Stimulated activated CD4-positive, alpha-beta T cell treated with anti-CD3 and anti-CD28 coated beads, Interleukin-1b, Interleukin-23, amount 100 ng/mL, for 1 hour (primary cell): ENCODE data around the gene WDR72.
"Not testable (repeated sequence)": the region's sequence is repeated elsewhere in the genome, so short reads cannot be mapped to it uniquely, and the experiment has no call there.

Source experiments
- DNase-seq, 2 donors: peaks; one replicate each; pipeline ENCODE4 v3.0.0-alpha.2; 2020; ENCODE audit warnings: low read depth in 2 of 2

The WDR72 gene

GRCh38 chr15:53759411-53759931 lies at the start of gene WDR72:
TSS of gene WDR72 (minus strand) at chr15:53759663. CDS start at chr15:53733149, 26,514 bp downstream.
- no peak for DNase-seq

DNA sequence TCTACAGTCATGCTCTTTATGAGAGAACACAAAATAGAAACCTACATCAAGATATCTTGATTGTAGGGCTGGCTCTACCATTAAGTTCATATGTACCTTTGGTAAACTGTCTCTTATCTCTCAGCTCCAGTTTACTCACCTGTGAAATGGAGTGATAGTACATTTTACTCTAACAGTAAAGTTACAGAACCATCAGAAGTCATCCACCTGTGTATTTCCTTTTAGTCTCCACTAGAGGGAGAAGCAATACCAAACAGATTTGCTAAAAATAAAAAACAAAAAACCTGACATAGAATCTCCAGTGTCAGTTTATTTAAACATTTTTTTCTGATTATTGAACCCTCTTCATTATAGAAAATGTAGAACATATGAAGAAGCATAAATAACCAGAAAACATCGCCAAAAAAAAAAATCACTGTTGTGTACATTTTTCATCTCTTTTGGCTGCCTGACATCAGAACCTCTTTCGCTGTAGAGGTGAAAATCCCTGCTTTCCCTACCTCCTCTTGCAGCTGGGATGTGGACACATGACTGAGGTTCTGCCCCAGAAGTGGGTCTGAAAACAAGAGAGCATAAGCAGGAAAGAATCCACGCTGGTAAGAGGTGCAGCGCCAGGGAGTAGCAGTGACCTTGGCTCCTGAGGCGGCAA lies 48.7 kb upstream of the WDR72 start:
- no peak for DNase-seq

DNA sequence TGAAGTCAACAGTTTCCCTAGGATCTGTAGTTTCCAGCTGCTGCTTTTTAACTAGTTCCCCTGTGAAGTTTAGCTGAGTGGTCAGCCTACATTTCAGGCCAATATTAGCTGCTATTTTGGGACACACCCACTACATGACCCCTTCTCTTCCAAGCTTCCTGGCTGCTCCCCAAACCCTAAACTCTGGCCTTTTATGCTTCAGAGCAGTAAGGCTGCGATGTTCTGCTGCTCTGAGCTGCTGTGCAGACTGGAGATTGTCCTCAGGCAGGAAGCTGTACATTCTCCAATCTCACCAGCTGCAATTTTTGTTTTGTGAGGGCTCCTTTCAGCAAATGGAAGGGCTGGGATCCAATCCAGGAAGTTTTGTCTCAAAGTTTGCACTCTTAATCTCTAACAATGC lies 48.0 kb upstream of the WDR72 start:
- DNase-seq, result no peak

DNA sequence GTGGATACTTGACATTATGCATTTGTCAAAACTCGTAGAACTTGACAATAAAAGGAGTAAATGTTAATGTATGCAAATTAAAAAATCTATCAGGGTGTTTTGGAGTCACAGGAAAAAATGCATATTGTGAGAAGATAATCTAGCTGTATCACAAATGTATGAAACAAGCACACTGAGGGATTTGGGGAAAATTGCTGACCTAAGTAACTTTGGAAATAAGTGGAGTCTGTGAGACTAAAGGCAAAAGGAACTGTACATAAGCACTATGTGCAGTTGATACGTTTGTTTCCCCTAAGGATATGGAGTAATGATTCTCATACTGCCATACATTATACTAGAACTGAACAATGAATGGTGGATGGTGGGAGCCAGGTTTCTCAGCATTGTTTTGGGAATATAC lies 43.2 kb upstream of the WDR72 start:
- DNase-seq, result no peak

DNA sequence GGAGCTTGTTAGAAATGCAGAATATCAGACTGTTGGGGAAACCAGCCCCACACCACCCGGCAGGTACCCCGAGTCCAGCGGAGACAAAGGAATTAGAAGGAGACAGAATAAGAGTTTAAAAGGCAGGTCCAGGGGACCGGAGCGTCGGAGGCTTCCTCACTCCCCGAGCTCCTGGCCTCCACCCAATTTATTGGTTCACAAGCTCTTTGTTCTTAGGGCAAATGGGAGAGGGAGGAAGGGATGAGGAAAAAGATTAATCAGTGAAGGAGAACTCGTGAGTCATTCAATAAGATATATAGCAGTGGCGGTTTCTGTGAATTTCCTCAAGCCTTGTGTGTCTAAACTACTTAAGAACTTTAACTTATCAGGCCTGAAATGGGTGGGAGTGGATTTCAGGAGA lies 32.1 kb upstream of the WDR72 start:
- DNase-seq, result no peak

DNA sequence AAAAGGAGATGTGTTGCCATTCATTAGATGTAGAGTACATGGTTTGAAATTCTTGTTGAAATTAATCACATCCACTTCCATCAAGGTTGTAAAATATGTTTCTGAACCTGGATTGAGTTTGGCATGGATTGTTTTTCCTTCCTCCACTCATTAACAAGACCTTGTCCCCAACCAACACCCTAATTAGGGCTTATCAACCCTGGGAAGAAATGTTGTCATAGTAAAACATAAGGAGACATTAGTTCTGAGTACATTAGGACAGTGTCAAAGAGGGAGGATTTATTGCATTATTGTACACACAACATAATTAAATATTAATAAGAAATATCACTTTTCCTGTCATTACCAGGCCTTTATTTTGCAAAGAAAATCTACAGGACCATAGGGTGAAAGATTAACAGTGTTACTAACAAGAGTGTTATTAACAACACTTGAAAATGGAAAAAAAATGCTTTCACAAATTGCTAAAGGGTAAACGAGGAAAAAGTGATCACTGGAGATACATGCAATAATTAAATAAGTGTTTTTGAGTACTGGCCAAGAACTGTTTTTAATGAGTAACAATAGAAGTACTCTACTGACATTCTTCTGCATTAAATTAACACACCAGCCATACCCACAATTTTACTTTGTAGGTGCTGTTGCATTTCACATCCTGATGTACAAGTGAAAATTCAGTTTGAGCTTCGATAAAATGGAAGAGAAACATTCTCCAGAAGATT lies 30.4 kb upstream of the WDR72 start:
- DNase-seq, result no peak

DNA sequence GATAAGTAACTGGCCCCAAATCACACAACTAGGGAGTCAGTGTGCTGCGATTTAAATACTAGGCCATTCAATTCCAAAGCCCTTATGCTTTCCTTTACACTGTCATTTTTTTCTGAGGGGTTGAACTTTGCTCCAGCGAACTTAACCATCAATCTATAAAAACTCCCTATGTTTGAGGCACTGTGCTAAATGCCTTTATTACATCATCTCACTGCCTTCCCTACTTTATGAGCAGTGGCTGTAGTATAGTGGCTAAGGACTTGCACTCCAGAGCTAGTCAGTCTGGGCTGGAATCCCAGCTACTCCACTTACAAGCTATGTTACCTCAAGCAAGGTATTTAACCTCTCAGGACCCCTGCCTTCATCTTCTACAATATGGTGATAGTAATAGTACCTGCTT lies 26.9 kb upstream of the WDR72 start:
- no peak for DNase-seq

DNA sequence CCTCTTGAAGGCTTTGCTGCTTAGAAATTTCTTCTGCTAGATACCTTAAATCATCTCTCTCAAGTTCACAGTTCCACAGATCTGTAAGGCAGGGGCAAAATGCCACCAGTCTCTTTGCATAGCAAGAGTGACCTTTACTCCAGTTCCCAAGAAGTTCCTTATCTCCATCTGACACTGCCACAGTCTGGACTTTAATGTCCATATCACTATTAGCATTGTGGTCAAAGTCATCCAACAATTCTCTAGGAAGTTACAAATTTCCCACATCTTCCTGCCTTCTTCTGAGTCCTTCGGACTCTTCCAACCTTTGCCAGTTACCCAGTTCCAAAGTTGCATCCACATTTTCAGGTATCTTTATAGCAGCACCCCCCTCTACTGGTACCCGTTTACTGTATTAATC lies 25.8 kb upstream of the WDR72 start:
- not testable (repeated sequence) for DNase-seq

- DNase-seq, result no peak
Observed at GRCh38 chr15:53762916-53763315, 3.5 kb upstream of the WDR72 start.

- no peak for DNase-seq
Observed at GRCh38 chr15:53758412-53758811, 1.1 kb downstream of the WDR72 start.

- DNase-seq, result no peak
Observed at GRCh38 chr15:53757906-53758305, 1.6 kb downstream of the WDR72 start.

DNA sequence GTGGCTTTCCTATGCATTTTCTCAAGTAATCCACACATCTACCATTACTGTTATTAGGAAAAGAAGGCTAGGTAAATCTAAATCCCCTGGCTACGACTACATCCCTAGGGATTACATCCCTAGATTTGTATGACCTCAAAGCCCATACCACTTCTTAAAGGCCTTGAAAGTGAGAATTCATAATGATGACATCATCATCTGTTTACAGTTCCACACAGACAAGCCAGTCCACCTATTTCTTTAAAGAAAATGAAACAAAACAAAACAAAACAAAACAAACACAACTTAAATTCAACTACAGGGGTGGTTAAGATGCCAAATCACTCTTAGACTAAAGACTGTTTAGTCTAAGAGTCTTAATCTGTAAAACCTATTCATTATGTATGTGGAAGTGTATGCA lies 5.7 kb downstream of the WDR72 start:
- DNase-seq, result no peak

GRCh38 chr15:53752406-53752805 lies 7.1 kb downstream of the WDR72 start:
- no peak for DNase-seq

DNA sequence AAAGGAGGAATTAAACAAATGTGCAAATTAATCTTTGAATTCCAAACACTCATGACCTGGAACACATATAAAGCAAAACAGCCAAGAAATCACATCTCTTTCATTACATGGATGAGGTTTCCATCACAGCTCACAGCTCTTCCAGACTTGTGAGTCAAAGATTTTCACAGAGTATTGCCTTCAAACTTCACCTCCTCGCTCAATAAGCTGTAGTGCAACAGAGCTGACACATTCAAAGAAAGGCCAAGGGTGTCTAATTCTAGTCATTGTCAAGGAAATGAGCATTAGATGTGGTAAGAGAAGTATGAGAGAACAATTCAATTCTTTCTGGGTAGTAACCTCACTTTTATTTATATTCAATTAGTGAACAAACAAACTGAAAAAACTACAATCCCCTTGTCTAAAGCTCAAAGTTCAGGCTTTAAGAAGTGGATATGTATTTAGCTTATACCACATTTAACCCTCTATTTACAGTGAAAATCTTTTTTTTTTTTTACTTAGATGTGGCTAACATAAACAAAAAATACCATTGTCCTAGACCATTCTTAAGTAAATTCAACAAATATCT lies 11.9 kb downstream of the WDR72 start:
- no peak for DNase-seq

DNA sequence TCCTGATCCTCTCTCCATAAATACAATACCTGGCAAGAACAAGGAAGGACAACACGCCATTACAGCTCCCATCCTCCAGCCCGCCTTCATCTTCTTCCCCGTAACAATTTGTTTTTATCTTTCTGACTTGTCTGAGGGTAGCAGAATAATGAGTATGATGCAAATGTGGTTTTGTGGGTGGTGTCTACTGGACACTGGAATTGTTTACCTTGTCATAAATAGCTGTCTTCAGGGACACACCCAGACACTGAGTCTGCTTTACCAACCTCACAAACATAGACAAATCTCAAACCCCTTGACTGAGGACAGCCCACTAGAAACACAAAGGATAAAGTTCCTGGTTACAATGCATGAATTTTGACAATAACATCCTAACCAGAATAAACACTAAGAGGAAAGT lies 13.4 kb downstream of the WDR72 start:
- DNase-seq, result no peak

DNA sequence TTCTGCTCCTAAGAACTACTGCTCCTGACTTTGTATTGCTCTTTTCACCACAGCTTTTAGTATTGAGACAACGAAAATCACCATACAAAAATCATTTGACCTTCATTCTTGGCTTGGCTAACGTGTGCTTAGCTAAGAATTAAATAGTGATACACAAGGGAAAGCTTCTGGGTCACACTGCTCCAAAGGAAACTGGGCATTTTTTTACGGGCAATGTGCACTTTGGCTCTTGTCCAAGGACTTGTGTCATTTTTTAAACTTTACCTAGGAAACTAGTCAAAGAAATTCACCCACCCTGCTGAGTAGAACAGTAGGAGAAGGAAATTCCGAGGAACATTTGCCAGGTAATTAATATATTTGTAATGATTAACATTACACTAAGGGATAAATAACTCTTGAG lies 19.8 kb downstream of the WDR72 start:
- DNase-seq, result no peak

DNA sequence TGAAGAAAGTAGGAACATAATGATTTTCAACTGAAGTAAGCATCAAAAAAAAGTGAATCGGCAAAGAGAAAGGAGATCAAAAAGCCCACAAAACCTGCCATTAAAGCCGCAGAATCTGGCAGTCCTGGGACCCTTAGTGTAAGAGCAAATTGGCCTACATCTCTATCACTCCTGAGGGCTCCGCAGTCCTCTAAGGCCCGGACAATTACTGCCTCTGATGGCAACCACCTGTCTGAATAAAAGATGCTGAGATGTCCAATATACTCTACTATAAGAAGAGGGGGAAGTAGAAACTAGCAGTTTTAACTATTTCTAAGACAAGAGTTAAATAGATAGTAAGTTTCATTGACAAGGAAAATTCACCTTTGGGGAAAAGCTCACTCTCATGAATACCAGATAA lies 20.3 kb downstream of the WDR72 start:
- DNase-seq, result no peak

DNA sequence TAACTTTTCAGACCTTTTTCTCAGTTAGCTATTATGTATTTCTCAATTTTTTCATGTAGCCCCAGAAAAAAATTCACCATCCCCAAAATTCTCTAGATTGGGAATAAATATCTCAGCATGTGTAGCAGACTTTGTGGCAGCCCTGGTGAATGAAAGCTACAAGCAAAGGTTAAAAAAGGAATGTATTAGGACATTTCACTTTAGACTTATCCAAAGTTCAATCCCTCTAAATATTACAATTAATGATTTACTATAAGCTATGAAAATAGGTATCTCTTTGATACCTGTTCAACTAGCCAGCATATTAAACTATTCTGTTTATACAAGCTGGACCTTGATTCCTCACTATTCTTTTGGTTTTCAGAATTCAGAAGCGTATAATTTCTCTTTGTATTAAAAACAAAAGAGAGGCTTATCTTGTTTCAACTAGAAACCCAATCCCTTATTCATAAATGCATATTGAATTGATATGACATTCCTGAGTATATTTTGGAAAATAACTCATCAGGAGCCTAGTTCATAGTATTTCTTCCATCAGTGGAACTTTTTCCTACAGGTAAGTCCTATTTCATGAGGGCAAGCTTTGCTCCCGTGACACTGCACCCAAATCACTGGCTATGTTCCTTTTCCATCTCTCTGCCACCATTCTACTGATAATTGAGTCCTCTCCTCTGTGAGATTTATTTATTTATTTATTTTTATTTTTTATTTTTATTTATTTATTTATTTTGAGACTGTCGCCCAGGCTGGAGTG lies 38.0 kb downstream of the WDR72 start:
- no peak for DNase-seq

DNA sequence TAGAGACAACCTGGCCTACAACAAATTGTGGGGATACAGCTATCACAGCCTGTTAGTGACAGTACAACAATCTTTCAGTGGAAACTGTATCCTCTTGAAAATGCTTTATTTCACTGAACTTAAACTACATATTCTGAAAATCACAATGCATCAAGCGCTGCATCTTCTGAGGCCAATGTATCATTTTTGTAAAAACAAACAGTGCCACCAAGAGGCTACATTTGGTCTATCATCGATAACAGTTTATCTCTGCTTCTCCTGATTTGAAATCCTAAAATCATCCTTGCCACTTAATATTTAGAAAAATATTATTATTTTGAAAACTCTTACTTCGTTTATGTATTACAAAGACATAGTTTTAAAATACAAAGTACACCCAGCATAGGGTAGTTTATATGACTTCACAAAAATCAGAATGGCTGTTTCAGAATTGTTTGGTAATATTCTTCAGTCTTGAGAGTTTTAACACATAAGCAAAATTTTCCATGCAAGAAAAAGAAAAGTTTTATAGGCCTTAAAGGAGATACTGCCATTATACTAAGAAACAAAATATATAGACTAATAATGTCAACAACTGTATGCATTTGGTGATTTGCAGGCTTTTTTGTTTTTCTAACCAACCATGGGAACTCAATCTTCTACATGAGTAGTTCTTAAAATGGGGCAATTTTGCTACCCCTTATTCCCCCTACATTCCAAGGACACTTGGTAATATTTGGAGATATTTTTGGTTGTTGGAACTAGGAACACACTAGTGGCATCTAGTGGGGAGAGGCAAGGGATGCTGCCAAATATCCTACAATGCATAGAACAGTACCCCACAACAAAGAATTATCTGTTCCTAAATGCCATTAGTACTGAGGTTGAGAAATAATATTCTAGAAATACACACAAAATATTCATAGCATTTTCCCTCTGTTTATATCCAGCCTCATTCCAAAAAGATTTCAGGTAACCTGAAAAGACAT lies 42.3 kb downstream of the WDR72 start:
- no peak for DNase-seq

- no peak for DNase-seq
Observed at GRCh38 chr15:53713218-53713617, 46.2 kb downstream of the WDR72 start.

DNA sequence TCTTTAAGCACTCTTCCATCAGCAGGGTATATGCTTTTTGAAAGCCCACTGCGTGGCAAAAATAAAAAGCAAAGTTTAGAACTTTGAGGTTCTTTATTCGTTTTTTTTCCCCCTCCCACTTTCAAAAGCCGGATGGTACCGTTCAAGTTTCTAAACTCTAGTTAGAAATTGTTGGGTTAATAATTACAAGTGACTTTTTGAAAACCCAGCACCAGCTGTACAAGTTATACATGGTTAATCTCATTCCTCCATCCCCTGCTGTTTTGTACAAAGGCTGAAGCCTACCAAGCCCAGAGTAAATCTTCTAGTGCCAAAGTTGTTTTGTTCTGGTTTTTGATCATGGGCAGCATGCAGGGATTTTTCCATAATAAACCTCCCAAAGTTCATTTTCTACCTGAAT lies 48.6 kb downstream of the WDR72 start:
- no peak for DNase-seq
